Activated CD4-positive, alpha-beta T cell treated with anti-CD3 and anti-CD28 coated beads, Interleukin-2, amount 50 U/mL, for 24 hours (primary cell): Measurements from ENCODE around the gene PRX.
"Not testable (repeated sequence)": the region's sequence is repeated elsewhere in the genome, so short reads cannot be mapped to it uniquely, and the experiment has no call there.

Source experiments
- DNase-seq, 2 donors: peaks; one replicate each; pipeline ENCODE4 v3.0.0-alpha.2; 2020; ENCODE audit warnings: low read depth in 1 of 2, low spot score in 1 of 2

Gene PRX

DNA sequence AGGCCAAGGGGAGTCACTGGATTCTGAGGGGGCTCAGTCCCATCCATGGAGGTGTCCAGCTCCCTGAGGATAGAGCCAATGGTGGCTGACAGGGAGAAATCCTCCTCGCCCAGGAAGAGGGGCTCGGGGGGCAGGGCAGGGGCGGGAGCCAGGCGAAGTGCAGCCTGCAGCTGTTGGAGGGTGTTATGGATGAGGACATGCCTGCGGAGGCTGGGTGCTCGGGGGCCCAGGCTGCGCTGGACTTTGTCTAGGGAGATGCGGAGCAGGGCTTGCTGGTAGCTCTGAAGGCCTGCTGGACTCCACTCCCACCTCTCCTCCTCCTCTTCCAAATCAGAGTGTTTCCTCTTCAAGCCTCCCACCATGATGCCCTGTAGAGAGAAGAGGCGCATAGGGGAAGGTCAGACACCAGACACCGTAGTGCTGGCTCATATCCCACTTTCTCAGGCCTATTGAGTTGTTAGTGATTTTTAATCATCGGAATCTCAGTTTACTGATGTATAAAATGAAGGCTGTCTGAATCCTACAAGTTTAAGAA, 28.6 kb upstream of the PRX start:
- DNase-seq = no peak

- DNase-seq = no peak
Measured at GRCh38 chr19:40438284-40438683, 25.1 kb upstream of the PRX start.

- peak; percentile 9 to 25 for DNase-seq
Measured at GRCh38 chr19:40433391-40434216, 20.4 kb upstream of the PRX start.

GRCh38 chr19:40432760-40433159, 19.6 kb upstream of the PRX start:
- DNase-seq = not testable (repeated sequence)

DNA sequence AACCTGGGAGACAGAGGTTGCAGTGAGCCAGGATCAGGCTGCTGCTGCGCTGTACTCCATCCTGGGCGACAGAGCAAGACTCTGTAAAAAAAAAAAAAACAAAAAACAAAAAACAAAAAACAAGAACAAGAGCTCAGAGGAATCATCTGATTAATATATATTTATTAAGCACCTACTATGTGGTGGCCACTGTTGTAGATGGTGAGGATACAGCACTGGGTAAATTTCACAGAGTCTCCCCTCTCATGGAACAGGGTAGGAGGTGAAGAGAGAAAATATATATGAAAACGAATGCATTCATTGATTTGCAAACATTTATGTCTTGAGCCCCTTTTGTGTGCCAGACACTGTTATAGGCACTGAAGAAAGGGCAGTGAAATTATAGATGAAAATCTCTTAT, 18.5 kb upstream of the PRX start:
- no peak for DNase-seq

- DNase-seq = not testable (repeated sequence)
Measured at GRCh38 chr19:40430242-40430641, 17.1 kb upstream of the PRX start.

DNA sequence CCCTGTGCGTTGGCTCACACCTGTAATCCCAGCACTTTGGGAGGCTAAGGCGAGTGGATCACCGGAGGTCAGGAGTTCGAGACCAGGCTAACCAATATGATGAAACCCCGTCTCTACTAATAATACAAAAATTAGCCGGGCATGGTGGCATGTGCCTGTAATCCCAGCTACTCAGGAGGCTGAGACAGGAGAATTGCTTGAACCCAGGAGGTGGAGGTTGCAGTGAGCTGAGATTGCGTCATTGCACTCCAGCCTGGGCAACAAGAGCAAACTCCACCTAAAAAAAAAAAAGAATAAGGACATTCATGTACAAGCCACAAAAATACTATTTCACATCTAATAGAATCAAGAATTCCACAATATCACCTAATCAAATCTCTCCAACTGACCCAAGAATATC, 15.0 kb upstream of the PRX start:
- DNase-seq = not testable (repeated sequence)

DNA sequence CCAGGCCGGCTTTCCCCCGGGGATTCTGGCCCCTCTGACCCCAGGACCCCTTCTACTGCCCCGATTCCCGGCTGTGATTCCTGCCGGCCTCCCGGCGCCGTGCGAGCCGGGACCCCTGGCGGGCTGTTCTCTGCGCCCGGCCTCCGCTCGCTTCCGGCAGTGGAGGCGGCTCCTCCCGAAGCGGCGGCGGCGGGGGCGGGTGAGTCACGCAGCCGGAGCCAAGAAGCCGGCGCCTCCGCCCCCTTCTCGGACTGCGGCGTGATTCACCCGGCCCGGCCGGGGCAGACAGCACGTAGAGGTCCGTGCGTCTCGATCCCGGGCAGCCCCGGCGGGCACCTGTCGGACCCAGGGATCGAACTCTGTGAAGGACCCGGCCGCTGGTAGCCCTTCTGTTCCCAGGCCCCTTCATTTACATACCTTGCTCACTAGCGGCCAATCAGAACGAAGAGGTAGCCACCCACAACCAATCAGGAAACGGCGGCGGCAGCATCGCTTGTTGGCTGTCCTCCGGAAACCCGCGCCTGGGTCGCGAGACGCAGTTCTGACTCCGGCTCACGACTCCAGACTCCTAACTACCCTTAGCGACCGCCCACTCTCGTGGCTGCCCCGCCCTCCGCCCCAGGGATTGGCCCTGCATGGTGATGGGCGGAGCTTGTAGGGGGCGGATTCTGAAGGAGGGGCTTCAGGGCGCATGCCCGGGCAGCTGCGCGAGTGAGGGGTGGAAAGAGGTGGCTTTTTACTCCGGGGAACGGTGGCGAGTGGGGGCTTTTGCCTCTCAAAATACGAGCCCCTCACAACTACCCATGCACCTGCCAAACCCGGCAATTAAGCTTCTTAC, 12.5 kb upstream of the PRX start, which contains the start of gene SERTAD1:
Gene SERTAD1, minus strand, starts transcription at position 543 of the 838 bp plus-strand sequence. CDS start 2,446 bp downstream, outside the sequence.
- DNase-seq = peak; percentile 100

GRCh38 chr19:40424637-40425449, 11.7 kb upstream of the PRX start:
- no peak for DNase-seq

- DNase-seq = no peak
Measured at GRCh38 chr19:40423938-40424337, 10.8 kb upstream of the PRX start.

DNA sequence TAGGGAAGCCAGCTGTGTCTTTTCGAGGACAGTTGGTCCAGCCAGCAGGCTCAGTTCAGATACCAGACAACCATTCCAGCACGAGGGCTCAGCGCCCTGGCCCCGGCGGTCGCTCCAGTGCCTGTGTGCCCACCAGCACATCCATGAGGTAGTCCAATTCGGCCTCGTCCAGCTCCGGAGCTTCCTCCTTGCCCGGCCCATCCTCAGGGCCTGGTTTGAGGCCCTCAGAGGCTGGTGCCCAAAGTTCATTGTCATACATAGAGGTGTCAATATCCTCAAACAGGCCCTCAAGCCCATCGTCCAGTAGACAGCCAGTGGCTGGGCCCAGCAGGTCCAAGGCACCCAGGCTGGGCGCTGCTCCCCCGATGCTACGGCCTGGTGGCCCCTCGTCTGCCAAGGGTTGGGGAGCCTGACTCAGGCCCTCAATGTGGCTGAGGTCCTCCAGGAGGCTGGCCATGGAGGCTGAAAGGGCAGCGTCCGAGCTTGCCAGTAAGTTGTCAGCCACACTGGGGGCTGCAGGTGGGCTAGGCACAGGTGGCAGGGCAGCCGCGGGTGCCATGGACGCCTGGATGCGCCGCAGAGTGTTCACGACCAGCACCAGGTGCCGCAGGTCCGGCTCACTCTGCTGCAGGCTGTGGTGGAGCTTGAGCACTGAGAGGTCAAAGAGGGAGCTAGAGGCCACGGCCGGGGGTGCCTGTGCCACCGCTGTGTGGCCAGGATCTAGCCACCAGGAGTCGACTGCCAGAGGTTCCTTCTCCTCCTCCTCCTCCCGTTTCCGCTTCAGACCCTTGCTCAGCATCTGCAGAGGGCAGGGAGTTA, 9.8 kb upstream of the PRX start:
- DNase-seq = no peak

DNA sequence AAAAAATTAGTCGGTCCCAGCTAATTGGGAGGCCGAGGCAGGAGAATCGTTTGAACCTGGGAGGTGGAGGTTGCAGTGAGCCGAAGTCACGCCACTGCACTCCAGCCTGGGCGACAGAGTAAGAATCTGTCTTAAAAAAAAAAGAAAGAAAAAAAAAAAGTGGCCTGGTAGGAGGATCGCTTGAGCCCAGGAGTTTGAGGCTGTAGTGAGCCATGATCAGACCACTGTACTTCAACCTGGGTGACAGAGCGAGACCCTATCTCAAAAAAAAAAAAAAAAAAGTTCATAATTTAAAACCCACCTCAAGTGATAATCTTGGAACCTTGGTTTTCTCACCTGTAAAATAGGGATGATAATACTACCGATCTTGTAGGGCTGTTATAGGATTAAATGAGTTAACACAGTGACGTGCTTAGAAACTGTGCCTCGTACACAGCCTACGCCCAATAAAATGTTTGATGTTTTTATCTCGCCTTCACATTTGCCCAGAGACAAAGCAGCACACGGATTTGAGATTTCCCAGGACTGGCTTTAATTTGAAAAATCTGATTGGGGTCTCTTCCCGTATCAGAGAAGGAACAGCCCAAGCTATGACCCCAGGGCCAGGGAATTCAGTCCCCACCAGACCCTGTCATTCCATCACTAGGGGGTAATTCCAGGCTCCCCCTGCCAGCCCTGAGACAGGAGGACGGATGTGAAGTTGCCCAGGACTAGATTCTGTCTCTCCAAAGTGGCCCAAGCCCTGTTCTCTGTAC, 9.0 kb upstream of the PRX start:
- DNase-seq = no peak

- peak; percentile 52 for DNase-seq
Measured at GRCh38 chr19:40420766-40421765, 7.9 kb upstream of the PRX start.

DNA sequence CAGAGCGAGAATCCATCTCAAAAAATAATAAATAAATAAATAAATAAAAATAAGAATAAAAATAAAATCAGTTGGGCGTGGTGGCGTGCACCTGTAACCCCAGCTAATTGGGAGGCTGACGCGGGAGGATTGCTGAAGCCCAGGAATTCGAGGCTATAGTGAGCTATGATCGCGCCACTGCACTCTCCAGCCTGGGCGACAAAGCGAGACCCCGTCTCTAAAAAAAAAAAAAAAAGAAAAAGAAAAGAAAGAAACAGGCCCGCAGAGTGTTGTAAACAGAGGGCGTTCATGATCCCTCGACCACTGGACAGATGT, 7.2 kb upstream of the PRX start:
- no peak for DNase-seq

GRCh38 chr19:40419780-40420179, 6.6 kb upstream of the PRX start:
- no peak for DNase-seq

- no peak for DNase-seq
Measured at GRCh38 chr19:40419066-40419612, 6.0 kb upstream of the PRX start.

GRCh38 chr19:40418040-40418439, 4.9 kb upstream of the PRX start:
- no peak for DNase-seq

DNA sequence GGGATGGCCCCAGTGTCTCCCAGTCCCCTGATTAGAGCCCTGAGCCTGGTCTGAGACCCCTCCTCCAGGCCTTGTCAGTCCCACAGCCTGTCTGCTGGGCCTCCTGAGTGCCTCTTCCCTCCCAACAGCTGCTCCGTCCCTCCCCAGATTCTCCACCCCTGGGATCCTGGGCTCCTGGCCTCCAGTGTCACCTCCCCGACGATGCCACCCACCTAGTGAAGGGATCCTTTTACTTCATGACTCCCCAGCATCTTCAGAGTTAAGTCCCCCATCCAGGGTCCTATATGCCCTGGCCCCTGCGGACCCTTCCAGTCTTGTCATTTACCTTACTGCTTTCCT, 4.4 kb upstream of the PRX start:
- no peak for DNase-seq
